GM18519 (cell line): ENCODE measurements around the gene TEF.
"Not testable (repeated sequence)": the region's sequence is repeated elsewhere in the genome, so short reads cannot be mapped to it uniquely, and the experiment has no call there.

Experiments used
- ATAC-seq: cut with Tn5 transposase; IDR thresholded peaks from one replicate; pipeline ENCODE4 v1.9.1; 2021; ENCODE audit warnings: mild to moderate bottlenecking, moderate library complexity; ENCODE audit not compliant: unreplicated experiment, low FRiP score

The TEF gene

DNA sequence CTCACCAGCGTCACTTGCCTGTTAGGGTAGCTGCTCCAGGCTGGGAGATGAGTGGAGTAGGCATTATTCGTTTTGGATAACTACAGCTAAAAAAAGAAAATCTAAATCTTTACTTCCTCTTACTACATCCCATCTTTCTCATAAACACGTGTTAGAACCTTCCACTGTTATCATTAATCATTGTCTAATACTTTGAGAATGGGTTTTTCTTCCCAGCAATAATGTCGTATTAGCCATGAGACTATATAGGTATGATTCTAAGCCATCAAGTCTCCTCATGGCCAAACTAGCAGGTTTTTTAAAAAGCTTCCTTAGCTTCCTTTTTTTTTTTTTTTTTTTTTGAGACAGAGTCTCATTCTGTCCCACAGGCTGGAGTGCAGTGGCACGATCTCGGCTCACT is 3.9 kb upstream of the TEF start:
- no peak for ATAC-seq

GRCh38 chr22:41380993-41381328 is 781 bp upstream of the TEF start:
- ATAC-seq, result peak; percentile 23

DNA sequence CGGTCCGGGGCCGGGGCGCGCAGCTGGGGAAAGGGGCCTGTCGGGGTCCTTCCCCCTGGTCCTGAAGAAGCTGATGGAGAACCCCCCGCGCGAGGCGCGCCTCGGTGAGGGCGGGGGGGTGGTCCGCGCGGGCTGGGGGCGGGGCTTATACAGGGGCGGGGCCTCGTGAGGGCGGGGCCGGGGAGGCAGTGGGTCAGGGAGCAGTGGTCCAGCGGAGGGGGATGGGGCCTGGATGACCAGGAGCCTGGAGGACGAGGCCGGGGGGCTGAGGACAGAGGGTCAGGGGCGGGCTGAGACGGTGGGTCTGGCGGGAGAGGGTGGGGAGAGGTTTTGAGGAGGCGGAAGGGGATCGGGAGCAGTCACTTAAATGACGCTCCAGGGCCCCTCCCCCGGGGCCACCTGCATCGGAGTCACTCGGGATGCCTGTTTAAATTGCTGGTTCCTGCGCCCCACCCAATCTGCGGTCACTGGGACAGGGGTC is 396 bp downstream of the TEF start:
- ATAC-seq, result no peak

GRCh38 chr22:41382610-41383009 is 868 bp downstream of the TEF start:
- no peak for ATAC-seq

- ATAC-seq, result no peak
Observed at GRCh38 chr22:41383085-41383484, 1.3 kb downstream of the TEF start.

DNA sequence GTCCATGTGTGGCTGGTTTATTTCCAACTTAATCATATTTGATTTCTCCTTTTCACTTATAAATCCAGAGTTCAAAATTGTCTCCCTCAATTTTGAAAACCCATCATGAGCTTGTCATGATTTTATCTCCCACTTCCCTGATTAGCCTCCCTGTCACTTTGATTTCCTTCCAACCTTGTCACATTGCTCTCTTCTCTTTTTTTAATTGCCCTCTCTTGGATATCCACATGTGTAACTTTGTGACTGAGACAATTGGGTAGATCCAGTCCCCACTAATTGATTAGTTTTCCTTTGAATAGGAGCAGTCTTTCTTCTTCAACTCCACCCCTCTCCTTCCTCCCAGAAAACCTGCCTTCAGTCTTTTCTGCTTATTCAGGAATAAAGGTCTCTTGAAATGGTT is 2.4 kb downstream of the TEF start:
- no peak for ATAC-seq

DNA sequence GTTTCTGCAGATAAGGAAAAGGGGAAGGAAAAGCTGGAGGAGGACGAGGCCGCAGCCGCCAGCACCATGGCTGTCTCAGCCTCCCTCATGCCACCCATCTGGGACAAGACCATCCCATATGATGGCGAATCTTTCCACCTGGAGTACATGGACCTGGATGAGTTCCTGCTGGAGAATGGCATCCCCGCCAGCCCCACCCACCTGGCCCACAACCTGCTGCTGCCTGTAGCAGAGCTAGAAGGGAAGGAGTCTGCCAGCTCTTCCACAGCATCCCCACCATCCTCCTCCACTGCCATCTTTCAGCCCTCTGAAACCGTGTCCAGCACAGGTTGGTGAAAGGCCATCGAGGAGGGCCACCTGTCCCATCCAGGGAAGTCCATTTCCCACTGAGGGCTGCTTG is 5.6 kb downstream of the TEF start:
- ATAC-seq, result no peak

DNA sequence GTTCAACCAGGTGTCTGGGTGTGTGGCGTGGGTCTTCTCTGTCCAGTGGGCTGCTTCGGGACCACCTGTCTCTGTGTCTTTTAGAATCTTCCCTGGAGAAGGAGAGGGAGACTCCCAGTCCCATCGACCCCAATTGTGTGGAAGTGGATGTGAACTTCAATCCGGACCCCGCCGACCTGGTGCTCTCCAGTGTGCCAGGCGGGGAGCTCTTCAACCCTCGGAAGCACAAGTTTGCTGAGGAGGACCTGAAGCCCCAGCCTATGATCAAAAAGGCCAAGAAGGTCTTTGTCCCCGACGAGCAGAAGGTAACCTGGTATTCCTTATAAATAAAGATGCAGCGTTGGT is 12.2 kb downstream of the TEF start:
- no peak for ATAC-seq

GRCh38 chr22:41395531-41396240 is 13.9 kb downstream of the TEF start:
- ATAC-seq, result no peak

DNA sequence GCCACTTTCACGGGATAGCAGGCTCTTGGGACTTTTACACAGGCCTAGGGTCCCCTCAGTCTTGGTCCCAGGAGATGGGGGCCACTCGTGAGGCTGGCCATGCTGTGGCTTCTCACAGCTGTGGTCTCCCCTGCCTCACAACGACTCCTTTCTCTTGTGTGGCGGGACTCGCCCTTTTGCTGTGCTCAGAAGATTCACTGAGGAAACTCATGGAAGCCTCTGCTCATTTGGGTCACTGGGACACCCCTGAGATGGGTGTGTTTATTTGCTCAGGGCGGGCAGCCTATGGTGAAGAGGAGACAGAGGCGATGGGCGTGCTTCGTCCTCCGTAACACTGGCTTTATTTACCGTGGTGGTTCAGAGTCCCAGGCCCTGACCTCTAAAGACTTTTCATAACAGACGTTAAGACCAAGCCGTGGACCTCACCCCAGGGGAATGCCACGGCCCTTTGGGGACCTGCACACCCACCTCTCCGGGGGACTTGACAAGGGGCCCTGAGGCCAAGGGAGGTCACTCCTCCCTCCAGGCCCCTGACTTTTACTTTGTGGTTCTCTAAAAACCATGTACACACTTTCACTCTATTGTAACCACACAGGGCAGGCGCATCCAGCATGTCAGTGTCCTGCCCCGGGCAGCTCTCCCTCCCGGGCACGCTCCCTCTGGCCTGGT is 15.5 kb downstream of the TEF start:
- no peak for ATAC-seq

- no peak for ATAC-seq
Observed at GRCh38 chr22:41398921-41399320, 17.2 kb downstream of the TEF start.

GRCh38 chr22:41401781-41402648 is 20.3 kb downstream of the TEF start:
- ATAC-seq, result no peak

GRCh38 chr22:41402851-41403250 is 21.1 kb downstream of the TEF start:
- ATAC-seq, result not testable (repeated sequence)

- no peak for ATAC-seq
Observed at GRCh38 chr22:41403532-41404318, 22.0 kb downstream of the TEF start.

GRCh38 chr22:41405588-41405987 is 23.8 kb downstream of the TEF start:
- no peak for ATAC-seq

DNA sequence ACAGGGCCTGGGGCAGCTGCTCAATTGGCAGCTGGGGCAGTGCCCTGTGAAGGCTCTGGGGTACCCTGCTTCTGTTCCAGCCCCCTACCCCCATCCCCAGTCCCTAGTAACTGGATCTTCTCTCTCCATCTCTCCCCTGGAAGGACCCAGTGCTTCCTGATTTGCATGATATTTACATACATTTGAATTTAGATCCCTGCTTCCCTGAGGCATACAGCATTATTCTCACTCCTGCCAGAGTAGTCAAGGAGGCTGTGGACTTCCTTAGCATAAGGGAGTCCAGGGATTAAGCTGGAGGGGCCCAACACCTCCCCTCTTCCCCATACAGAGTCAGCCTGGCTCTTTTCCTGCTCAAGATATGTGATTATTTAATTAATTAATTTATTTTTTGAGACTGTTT is 24.7 kb downstream of the TEF start:
- no peak for ATAC-seq

DNA sequence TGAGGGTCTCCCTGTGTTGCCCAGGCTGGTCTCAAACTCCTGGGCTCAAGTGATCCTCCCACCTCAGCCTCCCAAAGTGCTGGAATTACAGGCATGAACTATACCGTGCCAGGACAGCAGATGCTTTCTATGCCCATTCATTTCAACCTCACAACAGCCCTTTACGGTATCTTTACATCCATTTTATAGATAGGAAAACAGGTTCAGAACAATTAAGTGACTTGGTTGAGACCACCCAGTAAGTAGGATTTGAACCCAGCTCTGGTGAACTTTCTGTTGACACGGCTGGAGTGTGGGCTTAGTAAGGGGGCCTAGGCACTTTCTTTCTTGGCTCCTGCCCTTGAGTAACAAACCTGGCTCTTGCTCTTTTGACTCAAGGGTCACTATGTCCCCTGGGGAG is 25.7 kb downstream of the TEF start:
- ATAC-seq, result no peak

GRCh38 chr22:41408665-41409064 is 26.9 kb downstream of the TEF start:
- ATAC-seq, result no peak

DNA sequence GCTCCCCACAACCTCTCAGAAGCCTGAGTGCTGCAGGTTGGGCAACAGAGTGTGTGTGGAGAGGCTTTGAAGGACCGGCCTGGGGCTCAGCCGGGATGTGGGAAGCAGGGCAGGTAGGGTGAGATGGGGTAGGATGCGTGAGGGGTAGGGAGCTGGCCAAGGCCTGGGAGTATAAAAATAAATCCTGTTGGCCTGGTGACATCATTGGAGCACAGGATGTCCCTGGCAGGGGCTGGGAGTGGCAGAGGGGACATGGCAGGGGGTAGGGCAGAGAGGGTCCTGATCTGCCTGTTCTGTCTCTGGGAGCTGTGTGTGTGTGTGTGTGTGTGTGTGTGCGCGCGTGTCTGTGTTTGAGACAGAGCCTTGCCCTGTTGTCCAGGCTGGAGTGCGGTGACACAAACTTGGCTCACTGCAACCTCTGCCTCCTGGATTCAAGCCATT is 28.6 kb downstream of the TEF start:
- no peak for ATAC-seq

DNA sequence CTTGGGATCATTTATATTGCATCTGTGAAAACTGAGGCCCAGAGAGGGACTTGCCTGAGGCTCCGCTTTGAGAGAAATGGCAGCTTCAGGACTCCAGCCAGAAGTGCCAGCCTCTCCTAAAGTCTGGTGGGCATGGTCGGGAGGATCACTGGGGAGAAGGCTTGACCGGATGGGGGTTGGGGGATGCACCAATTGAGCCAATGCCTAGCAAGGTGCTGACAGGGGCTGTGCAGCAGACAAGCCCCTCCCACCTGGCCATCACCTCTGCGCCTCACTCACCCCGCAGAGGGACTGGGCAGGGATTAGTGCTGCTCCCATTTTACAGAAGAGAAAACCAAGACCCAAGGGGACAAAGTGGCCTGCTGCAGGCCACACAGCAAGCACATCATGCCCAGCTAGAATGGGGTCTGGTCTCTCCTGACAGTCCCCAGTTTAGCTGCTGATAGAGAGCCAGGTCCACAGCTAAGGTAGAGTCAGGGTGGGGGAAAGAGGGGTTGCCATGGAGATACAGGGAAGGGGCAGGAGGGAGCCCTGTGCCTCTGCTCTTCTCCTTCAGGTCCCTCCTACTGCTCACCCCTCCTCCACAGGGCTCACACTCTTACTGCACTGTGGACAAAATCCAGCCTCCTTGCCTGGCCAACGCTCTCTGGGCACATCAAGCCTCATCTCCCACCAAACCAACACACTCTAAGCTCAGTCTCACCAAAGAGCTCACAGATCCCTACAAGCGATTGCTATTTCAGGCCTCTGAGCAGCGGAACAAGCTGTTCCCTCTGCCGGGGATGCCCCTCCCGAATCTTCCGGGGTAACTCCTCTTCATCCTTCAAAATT is 29.5 kb downstream of the TEF start:
- ATAC-seq, result no peak
